ENCODE measurements around the gene MEGF8. TPM values are rescaled to one million over a fixed set of nuclear protein-coding genes. Genes with fewer than 3 reads are reported as not detected.

MEGF8 gene
- total RNA-seq, 2 donors from 2014 or later = 9.9 to 24.1 TPM

GRCh38 chr19:42394751-42395150 lies 69.3 kb downstream of the MEGF8 start:
- no peak for TF ChIP-seq CTCF (IDR thresholded peaks at IDR 0.05)
- ATAC-seq (no peak), DNase-seq (no peak)
- Histone ChIP-seq H3K27ac (no peak overlapping the region), H3K4me1 (peaks cover 17% of the 10 kb centered on the region), H3K36me3 (replicated peaks in 1 of 2; ENCODE audit: insufficient read depth in 1 of 2, low read depth in 2 of 2) (no peaks in the 10 kb centered on the region), H3K27me3 (no peaks in the 10 kb centered on the region), H3K9me3 (no peaks in the 10 kb centered on the region), H3K4me3 (no peak overlapping the region)
- 72 to 84% methylated on average over 7 to 8 of the region's 8 CpGs for WGBS, 2 donors
- intact Hi-C loops (cut with DNase I) = no loop called here

GRCh38 chr19:42396381-42397262 lies 71.2 kb downstream of the MEGF8 start:
- intact Hi-C loops (cut with DNase I) = no loop called here
- peak overlapping the region; percentile 60 to 82 (median 73) for H3K27ac ChIP-seq
- H3K4me3 ChIP-seq = peak overlapping the region; percentile 28 to 70
- WGBS, 2 donors = 7 to 28% methylated on average over 13 to 42 of the region's 42 CpGs
- H3K36me3 ChIP-seq (replicated peaks in 1 of 2; ENCODE audit: insufficient read depth in 1 of 2, low read depth in 2 of 2) = no peaks in the 10 kb centered on the region
- H3K4me1 ChIP-seq = peaks cover 23% of the 10 kb centered on the region
- no peak for TF ChIP-seq CTCF (IDR thresholded peaks at IDR 0.05)
- TF ChIP-seq POLR2A (IDR thresholded peaks at IDR 0.05) = peak; percentile 45 to 87 (median 84)
- DNase-seq = peak; percentile 98 to 99 (median 99)
- no peaks in the 10 kb centered on the region for H3K27me3 ChIP-seq
- peak; percentile 98 for ATAC-seq
- H3K9me3 ChIP-seq = no peaks in the 10 kb centered on the region

- Histone ChIP-seq H3K4me1 (peaks cover 31% of the 10 kb centered on the region), H3K36me3 (replicated peaks in 1 of 2; ENCODE audit: insufficient read depth in 1 of 2, low read depth in 2 of 2) (no peaks in the 10 kb centered on the region), H3K4me3 (peak overlapping the region; percentile 28 to 70), H3K27me3 (no peaks in the 10 kb centered on the region), H3K9me3 (no peaks in the 10 kb centered on the region), H3K27ac (peak overlapping the region; percentile 60 to 82 (median 73))
- TF ChIP-seq CTCF (IDR thresholded peaks at IDR 0.05) = no peak
- no peak for TF ChIP-seq POLR2A (IDR thresholded peaks at IDR 0.05)
- DNase-seq (peak in 1 of 4 donors; percentile 23), ATAC-seq (no peak)
- 24% methylated on average over 25 of the region's 25 CpGs for whole genome bisulfite sequencing, 2 donors
- intact Hi-C loops (cut with DNase I) = no loop called here
These were observed 72.1 kb downstream of the MEGF8 start for GRCh38 chr19:42397263-42398166.

- no peak for DNase-seq
- Histone ChIP-seq H3K27me3 (no peaks in the 10 kb centered on the region), H3K4me1 (peaks cover 32% of the 10 kb centered on the region), H3K27ac (no peak overlapping the region), H3K4me3 (no peak overlapping the region), H3K9me3 (no peaks in the 10 kb centered on the region), H3K36me3 (replicated peaks in 1 of 2; ENCODE audit: insufficient read depth in 1 of 2, low read depth in 2 of 2) (no peaks in the 10 kb centered on the region)
- intact Hi-C loops (cut with DNase I) = no loop called here
- WGBS, 2 donors = 56 to 58% methylated on average over 1 of the region's 1 CpG
- TF ChIP-seq POLR2A (IDR thresholded peaks at IDR 0.05) (no peak), CTCF (IDR thresholded peaks at IDR 0.05) (no peak)
- ATAC-seq = no peak
These were observed 75.0 kb downstream of the MEGF8 start for GRCh38 chr19:42400404-42400803.
